Fibroblast of skin of left quadriceps (primary cell): ENCODE data around the gene FOXF1.

ENCODE experiments used
- DNase-seq, 2 experiments: peaks; one replicate each; pipeline ENCODE4 v3.0.0-alpha.2; 2013; ENCODE audit warnings: low read depth in 2 of 2

The FOXF1 gene

GRCh38 chr16:86492961-86493629 lies 17.2 kb upstream of the FOXF1 start:
- no peak for DNase-seq

GRCh38 chr16:86494039-86494564 lies 16.2 kb upstream of the FOXF1 start:
- no peak for DNase-seq

- no peak for DNase-seq
Measured at GRCh38 chr16:86494565-86495356, 15.6 kb upstream of the FOXF1 start.

GRCh38 chr16:86495357-86495701 lies 15.0 kb upstream of the FOXF1 start:
- no peak for DNase-seq

- DNase-seq = no peak
Measured at GRCh38 chr16:86495756-86496261, 14.5 kb upstream of the FOXF1 start.

GRCh38 chr16:86496262-86496928 lies 13.9 kb upstream of the FOXF1 start:
- no peak for DNase-seq

GRCh38 chr16:86496929-86497461 lies 13.3 kb upstream of the FOXF1 start:
- DNase-seq = no peak

- DNase-seq = no peak
Measured at GRCh38 chr16:86497551-86498021, 12.7 kb upstream of the FOXF1 start.

GRCh38 chr16:86498155-86498670 lies 12.1 kb upstream of the FOXF1 start:
- DNase-seq = no peak

- no peak for DNase-seq
Measured at GRCh38 chr16:86498671-86499439, 11.5 kb upstream of the FOXF1 start.

GRCh38 chr16:86499440-86499786 lies 10.9 kb upstream of the FOXF1 start:
- no peak for DNase-seq

- DNase-seq = no peak
Measured at GRCh38 chr16:86499889-86500707, 10.2 kb upstream of the FOXF1 start.

- DNase-seq = no peak
Measured at GRCh38 chr16:86500708-86501510, 9.4 kb upstream of the FOXF1 start.

GRCh38 chr16:86501989-86502855 lies 8.1 kb upstream of the FOXF1 start:
- DNase-seq = no peak

GRCh38 chr16:86502856-86503748 lies 7.2 kb upstream of the FOXF1 start:
- no peak for DNase-seq

- DNase-seq = no peak
Measured at GRCh38 chr16:86503830-86504229, 6.5 kb upstream of the FOXF1 start.
